ENCODE data around the gene PSAT1. TPM values are rescaled to one million over a fixed set of nuclear protein-coding genes. Genes with fewer than 3 reads are reported as not detected.

PSAT1 gene
- total and polyA plus RNA-seq, 3 donors from 2014 or later = 29.6 to 44.8 (median 39.9) TPM

DNA sequence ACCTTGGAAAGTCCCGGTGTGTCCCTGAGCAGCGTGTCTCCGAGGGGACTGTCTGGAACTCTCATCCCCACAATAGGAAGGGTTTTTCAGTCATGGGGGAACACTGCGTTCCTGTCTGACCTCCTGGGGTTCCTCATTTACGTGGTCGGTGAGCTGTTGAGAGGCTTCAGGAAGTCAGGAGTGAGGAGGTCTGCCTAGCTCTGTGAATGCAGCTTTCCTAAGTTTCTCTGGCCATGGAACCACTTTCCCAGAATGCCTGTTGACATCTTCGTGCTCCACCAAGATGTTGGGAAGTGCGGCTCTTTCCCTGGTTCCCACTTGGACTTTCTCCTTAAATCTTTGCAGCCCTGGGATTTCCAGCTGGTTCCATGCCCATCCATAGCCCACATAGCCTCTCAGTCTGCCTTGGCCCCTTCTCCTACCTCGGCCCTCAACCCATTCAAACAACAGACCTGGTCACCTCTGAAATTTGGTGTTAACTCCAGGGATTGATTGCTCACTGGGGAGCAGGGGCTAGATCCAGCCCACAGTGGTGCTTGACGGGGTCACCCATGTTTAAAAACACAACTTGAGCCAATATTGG, 27.2 kb downstream of the PSAT1 start:
- peaks cover 4% of the 10 kb centered on the region for H3K4me1 ChIP-seq
- no peaks in the 10 kb centered on the region for H3K36me3 ChIP-seq (ENCODE audit: low read depth, missing control alignments)
- no peaks in the 10 kb centered on the region for H3K27me3 ChIP-seq
- H3K27ac ChIP-seq = no peak overlapping the region
- no peak overlapping the region for H3K4me3 ChIP-seq
- intact Hi-C loops (cut with DNase I; ENCODE audit: low total_unique reads) = no loop called here
- DNase-seq = no peak
- no peaks in the 10 kb centered on the region for H3K9me3 ChIP-seq
- 84 to 89% methylated on average over 10 of the region's 10 CpGs for WGBS, 2 donors
- no peak for TF ChIP-seq CTCF (IDR thresholded peaks at IDR 0.05)

GRCh38 chr9:78324682-78325081, 27.8 kb downstream of the PSAT1 start:
- no peak overlapping the region for H3K27ac ChIP-seq
- H3K4me3 ChIP-seq = no peak overlapping the region
- H3K4me1 ChIP-seq = peaks cover 4% of the 10 kb centered on the region
- TF ChIP-seq POLR2A (IDR thresholded peaks at IDR 0.05) (no peak), CTCF (IDR thresholded peaks at IDR 0.05) (no peak)
- H3K27me3 ChIP-seq = no peaks in the 10 kb centered on the region
- no peaks in the 10 kb centered on the region for H3K9me3 ChIP-seq
- intact Hi-C loops (cut with DNase I; ENCODE audit: low total_unique reads) = no loop called here
- DNase-seq = no peak
- WGBS, 2 donors = 93 to 96% methylated on average over 8 of the region's 8 CpGs
- no peaks in the 10 kb centered on the region for H3K36me3 ChIP-seq (ENCODE audit: low read depth, missing control alignments)

GRCh38 chr9:78325343-78325742, 28.4 kb downstream of the PSAT1 start:
- Histone ChIP-seq H3K4me1 (peaks cover 4% of the 10 kb centered on the region), H3K4me3 (no peak overlapping the region), H3K9me3 (no peaks in the 10 kb centered on the region), H3K36me3 (ENCODE audit: low read depth, missing control alignments) (no peaks in the 10 kb centered on the region), H3K27me3 (no peaks in the 10 kb centered on the region), H3K27ac (no peak overlapping the region)
- intact Hi-C loops (cut with DNase I; ENCODE audit: low total_unique reads) = no loop called here
- TF ChIP-seq POLR2A (IDR thresholded peaks at IDR 0.05) (no peak), CTCF (IDR thresholded peaks at IDR 0.05) (no peak)
- DNase-seq = peak; percentile 48
- WGBS, 2 donors = 23 to 42% methylated on average over 6 of the region's 6 CpGs

DNA sequence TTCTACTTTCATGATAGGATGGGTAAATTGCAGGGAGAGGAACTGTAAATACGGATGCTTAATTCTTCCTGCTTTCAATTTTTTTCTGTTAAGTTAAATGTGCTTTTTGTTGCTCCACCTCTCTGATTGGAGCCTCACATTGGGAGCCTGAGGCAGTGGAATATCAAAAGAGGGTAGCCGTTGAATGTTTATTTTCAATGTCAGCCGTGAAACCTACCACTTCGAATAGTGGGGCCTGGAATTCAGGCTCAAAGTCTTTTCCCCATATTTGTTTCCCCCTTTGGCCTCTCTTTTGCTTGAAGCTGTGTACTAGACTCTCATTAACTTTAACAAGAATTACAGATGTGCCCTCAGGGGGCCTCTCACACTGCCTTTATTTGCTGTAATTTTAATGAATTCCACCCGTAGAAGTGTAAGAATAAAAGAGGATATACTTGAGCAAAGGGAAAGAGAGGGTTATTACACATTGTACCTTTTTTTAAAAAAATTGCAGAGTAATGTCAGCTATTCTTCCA, 29.0 kb downstream of the PSAT1 start:
- DNase-seq = no peak
- 53 to 55% methylated on average over 5 of the region's 5 CpGs for WGBS, 2 donors
- intact Hi-C loops (cut with DNase I; ENCODE audit: low total_unique reads) = no loop called here
- no peak overlapping the region for H3K27ac ChIP-seq
- H3K36me3 ChIP-seq (ENCODE audit: low read depth, missing control alignments) = no peaks in the 10 kb centered on the region
- H3K4me3 ChIP-seq = no peak overlapping the region
- H3K27me3 ChIP-seq = no peaks in the 10 kb centered on the region
- H3K9me3 ChIP-seq = no peaks in the 10 kb centered on the region
- peaks cover 4% of the 10 kb centered on the region for H3K4me1 ChIP-seq
- TF ChIP-seq POLR2A (IDR thresholded peaks at IDR 0.05) (no peak), CTCF (IDR thresholded peaks at IDR 0.05) (no peak)

DNA sequence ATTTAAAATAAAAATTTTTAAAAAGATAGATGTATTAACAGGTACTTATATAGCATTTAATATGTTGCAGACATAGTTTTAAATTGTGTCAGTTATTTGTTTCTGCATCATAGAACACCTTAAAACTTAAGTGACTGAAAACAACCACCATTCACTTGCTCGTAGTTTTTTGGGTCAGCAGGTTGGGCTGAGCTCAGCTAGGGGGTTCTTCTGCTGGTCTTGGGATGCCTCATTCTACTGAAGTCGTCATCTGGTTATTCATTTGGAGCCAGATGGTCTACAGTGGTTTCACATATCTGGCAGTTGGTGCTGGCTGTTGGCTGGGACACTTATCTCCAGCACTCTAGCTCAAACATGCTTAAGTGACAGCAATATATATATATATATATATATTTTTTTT, 29.6 kb downstream of the PSAT1 start:
- Histone ChIP-seq H3K4me1 (peaks cover 4% of the 10 kb centered on the region), H3K4me3 (no peak overlapping the region), H3K36me3 (ENCODE audit: low read depth, missing control alignments) (no peaks in the 10 kb centered on the region), H3K27me3 (no peaks in the 10 kb centered on the region), H3K9me3 (no peaks in the 10 kb centered on the region), H3K27ac (no peak overlapping the region)
- TF ChIP-seq POLR2A (IDR thresholded peaks at IDR 0.05) (no peak), CTCF (IDR thresholded peaks at IDR 0.05) (no peak)
- WGBS, 2 donors = 76 to 86% methylated on average over 2 of the region's 2 CpGs
- no peak for DNase-seq
- intact Hi-C loops (cut with DNase I; ENCODE audit: low total_unique reads) = no loop called here

All from testis (tissue), 3 donors.